GM12801 (cell line): ENCODE results near the gene CAMK2D.

Source experiments
- CTCF ChIP-seq: IDR thresholded peaks from one replicate; pipeline ENCODE4 v1.5.1; 2011; ENCODE audit warnings: control low read depth; ENCODE audit not compliant: insufficient read length; ENCODE audit errors: extremely low read depth

Gene CAMK2D

GRCh38 chr4:113455061-113455460 lies 306.5 kb downstream of the CAMK2D start:
- no peak for TF ChIP-seq CTCF

GRCh38 chr4:113452868-113453620 lies 308.5 kb downstream of the CAMK2D start:
- TF ChIP-seq CTCF: no peak

- TF ChIP-seq CTCF: no peak
These were observed 309.4 kb downstream of the CAMK2D start for GRCh38 chr4:113452152-113452551.

GRCh38 chr4:113450295-113451080 lies 311.1 kb downstream of the CAMK2D start:
- no peak for TF ChIP-seq CTCF

GRCh38 chr4:113449410-113449974 lies 312.0 kb downstream of the CAMK2D start:
- no peak for TF ChIP-seq CTCF

- no peak for TF ChIP-seq CTCF
These were observed 313.8 kb downstream of the CAMK2D start for GRCh38 chr4:113447769-113448168.

- no peak for TF ChIP-seq CTCF
These were observed 314.5 kb downstream of the CAMK2D start for GRCh38 chr4:113447061-113447460.
